Astrocyte (in vitro differentiated cells and primary cell): Measurements from ENCODE around the gene KCNG3. TPM values are rescaled to one million over a fixed set of nuclear protein-coding genes. Genes with fewer than 3 reads are reported as not detected.

Source experiments
- DNase-seq: peaks from one replicate; pipeline ENCODE4 v3.0.0-alpha.2; 2010; ENCODE audit warnings: low read depth
- FAIRE-seq: peaks from 2 replicates; lab custom pipeline; 2011; peaks lifted over from hg19 to GRCh38; lab: Jason Lieb, UNC
- H2AFZ ChIP-seq: 2 replicates; pipeline ENCODE4 v1.6.0; 2012; ENCODE audit warnings: low read depth, low read length, inconsistent platforms
- H3K27ac ChIP-seq: 2 replicates; pipeline ENCODE4 v1.5.1; 2011; ENCODE audit warnings: low read depth, low read length, inconsistent platforms
- H3K27me3 ChIP-seq: 2 replicates; pipeline ENCODE4 v1.6.0; 2011; ENCODE audit warnings: low read length, inconsistent platforms; ENCODE audit not compliant: insufficient read depth
- H3K36me3 ChIP-seq: 2 replicates; pipeline ENCODE4 v1.5.1; 2011; ENCODE audit warnings: low read length, inconsistent platforms; ENCODE audit not compliant: insufficient read depth
- H3K4me1 ChIP-seq: 2 replicates; pipeline ENCODE4 v1.5.1; 2011; ENCODE audit warnings: low read length, inconsistent platforms; ENCODE audit not compliant: insufficient read depth
- H3K4me2 ChIP-seq: 2 replicates; pipeline ENCODE4 v1.6.0; 2012; ENCODE audit warnings: low read length, inconsistent platforms
- H3K4me3 ChIP-seq: 2 replicates; pipeline ENCODE4 v1.5.1; 2011; ENCODE audit warnings: low read depth, mild to moderate bottlenecking, low read length, inconsistent platforms; ENCODE audit not compliant: insufficient read depth
- H3K79me2 ChIP-seq: 2 replicates; pipeline ENCODE4 v1.6.0; 2012; ENCODE audit warnings: mild to moderate bottlenecking, low read length, inconsistent platforms; ENCODE audit not compliant: insufficient read depth
- H3K9ac ChIP-seq: 2 replicates; pipeline ENCODE4 v1.6.0; 2012; ENCODE audit warnings: mild to moderate bottlenecking, low read length, inconsistent platforms
- H3K9me3 ChIP-seq: 2 replicates; pipeline ENCODE4 v1.5.1; 2012; ENCODE audit warnings: low read depth, mild to moderate bottlenecking, low read length, inconsistent platforms; ENCODE audit not compliant: insufficient read depth
- H4K20me1 ChIP-seq: 2 replicates; pipeline ENCODE4 v1.6.0; 2012; ENCODE audit warnings: low read length, inconsistent platforms; ENCODE audit not compliant: insufficient read depth
- H3K27ac Mint-ChIP-seq: one replicate; pipeline ENCODE4 v1.8.0; 2021; ENCODE audit warnings: mild to moderate bottlenecking, mixed read lengths; ENCODE audit not compliant: unreplicated experiment
- H3K27me3 Mint-ChIP-seq: one replicate; pipeline ENCODE4 v1.8.0; 2021; ENCODE audit warnings: low read depth, mixed read lengths; ENCODE audit not compliant: unreplicated experiment
- H3K36me3 Mint-ChIP-seq: one replicate; pipeline ENCODE4 v1.8.0; 2021; ENCODE audit warnings: low read depth, mixed read lengths; ENCODE audit not compliant: unreplicated experiment
- H3K4me1 Mint-ChIP-seq: one replicate; pipeline ENCODE4 v1.8.0; 2021; ENCODE audit warnings: low read depth, mixed read lengths; ENCODE audit not compliant: unreplicated experiment
- H3K4me3 Mint-ChIP-seq: one replicate; pipeline ENCODE4 v1.8.0; 2021; ENCODE audit warnings: mild to moderate bottlenecking, moderate library complexity, mixed read lengths; ENCODE audit not compliant: unreplicated experiment
- H3K9me3 Mint-ChIP-seq: one replicate; pipeline ENCODE4 v1.8.0; 2021; ENCODE audit warnings: mild to moderate bottlenecking, mixed read lengths; ENCODE audit not compliant: unreplicated experiment
- EZH2 ChIP-seq: IDR thresholded peaks from 2 replicates; pipeline ENCODE4 v1.6.1; 2012; ENCODE audit warnings: mild to moderate bottlenecking, low read length, inconsistent platforms; ENCODE audit not compliant: insufficient read depth
- total RNA-seq: library from RNA; stranded (reverse); gene quantifications from 2 replicates; pipeline ENCODE4 v1.2.1, GENCODE V29; 2021
- TF ChIP-seq, protein P1 (sequence below): IDR thresholded peaks from 2 replicates; pipeline ENCODE4 v1.5.1; 2011; ENCODE audit warnings: low read depth, mild to moderate bottlenecking, inconsistent platforms, low read length, moderate library complexity; ENCODE audit not compliant: insufficient read depth

The KCNG3 gene
- total RNA-seq, 1 donor from 2014 or later = 0.20 TPM

DNA sequence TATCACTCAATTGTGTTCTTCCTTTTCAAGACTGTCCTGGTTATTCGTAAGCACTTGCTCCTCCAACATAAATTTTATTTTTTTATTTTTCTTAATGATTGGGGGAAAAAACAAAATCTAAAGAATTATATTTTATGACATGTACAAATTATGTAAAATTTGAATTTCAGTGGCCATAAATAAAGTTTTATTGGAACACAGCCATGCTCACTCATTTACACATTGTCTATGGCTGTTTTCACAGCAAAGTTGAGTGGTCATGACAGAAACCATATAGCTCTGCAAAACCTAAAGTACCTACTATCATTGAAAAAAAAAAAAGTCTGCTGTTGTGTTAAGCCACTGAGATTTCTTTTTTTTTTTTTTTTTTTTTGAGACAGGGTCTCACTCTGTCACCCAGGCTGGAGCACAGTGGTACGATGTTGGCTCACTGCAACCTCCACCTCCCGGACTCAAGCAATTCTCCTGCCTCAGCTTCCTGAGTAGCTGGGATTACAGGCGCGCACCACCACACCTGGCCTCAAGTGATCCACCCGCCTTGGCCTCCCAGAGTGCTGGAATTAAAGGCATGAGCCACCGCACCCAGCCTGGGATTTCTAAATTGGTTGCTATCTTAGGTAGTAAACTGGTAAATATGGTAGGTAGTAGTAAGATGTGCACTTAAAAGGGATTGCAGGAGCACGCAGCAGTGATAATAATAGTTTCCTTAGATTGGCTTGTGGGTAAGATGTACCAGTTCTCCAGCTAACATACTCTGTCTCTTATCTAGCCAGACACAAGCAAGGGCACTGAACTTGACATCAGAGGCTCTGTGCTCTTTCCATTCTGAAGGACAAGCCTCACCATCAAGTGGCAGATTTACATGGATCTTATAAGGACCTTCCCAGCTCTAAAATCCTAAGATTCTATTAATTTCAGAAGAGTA, 44.4 kb downstream of the KCNG3 start:
- Mint-ChIP-seq H3K36me3 (no peaks in the 10 kb centered on the region), H3K27ac (no peak overlapping the region), H3K27me3 (no peaks in the 10 kb centered on the region), H3K4me3 (no peak overlapping the region), H3K9me3 (no peaks in the 10 kb centered on the region), H3K4me1 (peaks cover 6% of the 10 kb centered on the region)
- H3K4me2 ChIP-seq = no peak overlapping the region
- DNase-seq (no peak), FAIRE-seq (no peak)
- H3K27me3 ChIP-seq = no peaks in the 10 kb centered on the region
- H3K27ac ChIP-seq = no peak overlapping the region
- H3K79me2 ChIP-seq = no peaks in the 10 kb centered on the region
- TF ChIP-seq EZH2 = no peak
- TF ChIP-seq, protein P1, sequence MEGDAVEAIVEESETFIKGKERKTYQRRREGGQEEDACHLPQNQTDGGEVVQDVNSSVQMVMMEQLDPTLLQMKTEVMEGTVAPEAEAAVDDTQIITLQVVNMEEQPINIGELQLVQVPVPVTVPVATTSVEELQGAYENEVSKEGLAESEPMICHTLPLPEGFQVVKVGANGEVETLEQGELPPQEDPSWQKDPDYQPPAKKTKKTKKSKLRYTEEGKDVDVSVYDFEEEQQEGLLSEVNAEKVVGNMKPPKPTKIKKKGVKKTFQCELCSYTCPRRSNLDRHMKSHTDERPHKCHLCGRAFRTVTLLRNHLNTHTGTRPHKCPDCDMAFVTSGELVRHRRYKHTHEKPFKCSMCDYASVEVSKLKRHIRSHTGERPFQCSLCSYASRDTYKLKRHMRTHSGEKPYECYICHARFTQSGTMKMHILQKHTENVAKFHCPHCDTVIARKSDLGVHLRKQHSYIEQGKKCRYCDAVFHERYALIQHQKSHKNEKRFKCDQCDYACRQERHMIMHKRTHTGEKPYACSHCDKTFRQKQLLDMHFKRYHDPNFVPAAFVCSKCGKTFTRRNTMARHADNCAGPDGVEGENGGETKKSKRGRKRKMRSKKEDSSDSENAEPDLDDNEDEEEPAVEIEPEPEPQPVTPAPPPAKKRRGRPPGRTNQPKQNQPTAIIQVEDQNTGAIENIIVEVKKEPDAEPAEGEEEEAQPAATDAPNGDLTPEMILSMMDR = no peak
- no peaks in the 10 kb centered on the region for H3K36me3 ChIP-seq
- no peak overlapping the region for H2AFZ ChIP-seq
- H3K4me3 ChIP-seq = no peak overlapping the region
- H4K20me1 ChIP-seq = no peaks in the 10 kb centered on the region
- no peaks in the 10 kb centered on the region for H3K9me3 ChIP-seq
- no peak overlapping the region for H3K9ac ChIP-seq
- peaks cover 3% of the 10 kb centered on the region for H3K4me1 ChIP-seq

DNA sequence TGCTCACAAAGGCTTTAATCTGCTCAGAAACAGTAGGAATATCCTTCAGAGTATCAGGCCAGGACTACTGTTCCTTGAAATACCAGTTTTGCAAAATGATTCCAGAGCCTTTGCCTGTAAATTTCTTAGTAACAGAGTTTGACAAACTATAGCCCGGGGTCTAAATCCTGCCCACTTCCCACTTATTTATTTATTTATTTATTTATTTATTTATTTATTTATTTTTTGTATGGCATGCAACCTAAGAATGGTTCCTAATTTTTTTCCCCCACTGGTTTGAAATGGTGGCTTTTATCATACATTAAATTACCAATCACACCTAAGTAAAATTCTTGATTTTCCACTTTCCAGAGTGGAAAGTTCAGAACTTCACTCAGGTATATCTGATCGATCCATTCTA, 45.6 kb downstream of the KCNG3 start:
- H4K20me1 ChIP-seq = no peaks in the 10 kb centered on the region
- H3K27ac ChIP-seq = no peak overlapping the region
- Mint-ChIP-seq H3K27me3 (peaks cover 3% of the 10 kb centered on the region), H3K27ac (no peak overlapping the region), H3K9me3 (no peaks in the 10 kb centered on the region), H3K36me3 (no peaks in the 10 kb centered on the region), H3K4me1 (peaks cover 6% of the 10 kb centered on the region), H3K4me3 (no peak overlapping the region)
- H3K4me3 ChIP-seq = no peak overlapping the region
- TF ChIP-seq EZH2 = no peak
- no peak overlapping the region for H2AFZ ChIP-seq
- peaks cover 3% of the 10 kb centered on the region for H3K4me1 ChIP-seq
- no peaks in the 10 kb centered on the region for H3K27me3 ChIP-seq
- no peak overlapping the region for H3K9ac ChIP-seq
- no peaks in the 10 kb centered on the region for H3K79me2 ChIP-seq
- FAIRE-seq (no peak), DNase-seq (no peak)
- H3K36me3 ChIP-seq = no peaks in the 10 kb centered on the region
- no peaks in the 10 kb centered on the region for H3K9me3 ChIP-seq
- no peak overlapping the region for H3K4me2 ChIP-seq

DNA sequence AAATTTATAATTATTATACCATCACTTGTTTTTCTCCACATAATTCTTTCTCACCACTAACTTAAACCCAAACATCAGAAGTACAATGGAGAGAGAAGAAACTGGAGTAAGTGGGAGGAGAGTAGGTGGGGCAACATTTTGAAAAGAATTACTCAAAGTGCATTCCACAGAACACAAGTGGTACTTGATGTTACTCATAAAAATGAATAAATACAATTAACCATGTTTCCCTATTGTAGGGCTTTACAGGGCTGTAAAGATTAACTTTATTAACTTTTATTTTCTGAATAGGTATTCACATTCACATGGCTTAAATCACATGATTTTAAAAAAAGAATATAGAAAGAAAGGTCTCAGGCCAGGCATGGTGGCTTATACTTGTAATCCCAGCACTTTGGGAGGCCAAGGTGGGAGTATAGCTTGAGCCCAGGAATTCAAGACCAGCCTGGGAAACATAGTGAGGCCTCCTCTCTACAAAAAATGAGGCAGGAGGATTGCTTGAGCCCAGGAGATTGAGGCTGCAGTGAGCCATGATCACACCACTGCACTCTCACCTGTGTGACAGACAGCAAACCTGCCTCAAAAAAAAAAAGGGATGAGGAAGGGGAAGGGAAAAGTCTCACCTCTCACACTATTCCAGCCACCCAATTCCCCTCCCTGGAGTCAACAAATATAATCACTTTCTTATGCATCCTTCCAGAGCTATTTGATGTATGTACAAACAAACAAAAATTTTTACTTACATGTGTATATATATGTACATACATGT, 47.1 kb downstream of the KCNG3 start:
- no peak overlapping the region for H3K9ac ChIP-seq
- H3K4me3 ChIP-seq = no peak overlapping the region
- H4K20me1 ChIP-seq = no peaks in the 10 kb centered on the region
- peaks cover 6% of the 10 kb centered on the region for H3K4me1 Mint-ChIP-seq
- DNase-seq = peak; percentile 19
- H3K79me2 ChIP-seq = no peaks in the 10 kb centered on the region
- no peaks in the 10 kb centered on the region for H3K9me3 ChIP-seq
- H3K4me2 ChIP-seq = no peak overlapping the region
- FAIRE-seq = no peak
- H3K36me3 Mint-ChIP-seq = no peaks in the 10 kb centered on the region
- H3K4me1 ChIP-seq = peaks cover 3% of the 10 kb centered on the region
- no peaks in the 10 kb centered on the region for H3K27me3 ChIP-seq
- H3K36me3 ChIP-seq = no peaks in the 10 kb centered on the region
- H3K4me3 Mint-ChIP-seq = no peak overlapping the region
- TF ChIP-seq, protein P1 = no peak
- TF ChIP-seq EZH2 = no peak
- H3K9me3 Mint-ChIP-seq = no peaks in the 10 kb centered on the region
- H3K27me3 Mint-ChIP-seq = peaks cover 3% of the 10 kb centered on the region
- no peak overlapping the region for H2AFZ ChIP-seq
- H3K27ac Mint-ChIP-seq = no peak overlapping the region
- H3K27ac ChIP-seq = no peak overlapping the region
